GM06990 (cell line): ENCODE data around the gene STXBP1.

Source experiments
- DNase-seq: peaks from one replicate; pipeline ENCODE4 v3.0.0-alpha.2; 2011; ENCODE audit not compliant: insufficient read length; ENCODE audit errors: extremely low read depth
- H3K27me3 ChIP-seq: replicated peaks from 2 replicates; pipeline ENCODE4 v1.6.0; 2011; ENCODE audit warnings: low read length; ENCODE audit not compliant: control insufficient read depth, insufficient read depth
- H3K36me3 ChIP-seq: 2 replicates; pipeline ENCODE4 v1.5.1; 2011; ENCODE audit warnings: low read length; ENCODE audit not compliant: control insufficient read depth, insufficient read depth
- H3K4me3 ChIP-seq: replicated peaks from 2 replicates; pipeline ENCODE4 v1.5.1; 2011; ENCODE audit warnings: low read depth, mild to moderate bottlenecking, control low read depth, low read length
- TF ChIP-seq, protein P1 (sequence below): IDR thresholded peaks from 2 replicates; pipeline ENCODE4 v1.5.1; 2011; ENCODE audit warnings: low read length, control low read depth, mild to moderate bottlenecking, inconsistent platforms; ENCODE audit not compliant: insufficient read depth, poor library complexity, severe bottlenecking

Gene STXBP1

DNA sequence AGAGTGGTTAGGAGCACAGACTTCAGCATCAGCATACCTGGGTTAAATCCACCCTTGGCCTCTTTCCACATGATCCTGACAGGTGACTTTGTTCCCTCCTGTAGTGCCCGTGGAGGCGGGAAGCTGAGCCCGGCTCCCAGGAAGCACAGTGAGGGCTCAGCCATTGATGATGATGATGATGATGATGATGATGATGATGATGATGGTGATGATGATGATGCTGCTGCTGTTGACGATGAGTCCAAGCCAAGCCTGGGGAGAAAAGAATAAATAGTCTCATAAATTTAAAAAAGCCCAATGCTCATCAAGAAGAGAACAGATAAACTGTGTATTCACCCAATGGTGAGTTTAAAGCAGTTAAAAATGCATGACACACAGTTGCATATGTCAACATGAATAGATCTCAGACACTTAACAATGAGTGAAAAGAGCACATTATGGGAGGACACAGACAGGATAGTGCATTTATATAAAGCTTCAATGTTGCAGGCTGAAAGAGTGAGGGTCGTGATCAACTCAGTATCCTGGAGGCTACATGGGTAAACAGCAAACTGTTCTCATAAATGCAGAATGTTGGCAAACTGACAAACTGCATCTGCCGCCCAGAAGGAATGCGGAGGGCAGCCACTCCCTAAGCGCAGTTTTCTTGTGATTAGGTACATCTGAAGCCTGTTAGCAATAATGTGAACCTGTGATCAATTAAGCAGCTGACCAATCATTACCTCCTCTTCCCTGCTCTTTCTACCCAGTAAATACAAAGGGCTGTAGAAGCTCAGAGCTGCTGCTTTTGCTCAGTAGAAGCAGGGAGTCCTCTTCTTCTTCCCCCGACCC, 83.0 kb downstream of the STXBP1 start:
- TF ChIP-seq, protein P1, sequence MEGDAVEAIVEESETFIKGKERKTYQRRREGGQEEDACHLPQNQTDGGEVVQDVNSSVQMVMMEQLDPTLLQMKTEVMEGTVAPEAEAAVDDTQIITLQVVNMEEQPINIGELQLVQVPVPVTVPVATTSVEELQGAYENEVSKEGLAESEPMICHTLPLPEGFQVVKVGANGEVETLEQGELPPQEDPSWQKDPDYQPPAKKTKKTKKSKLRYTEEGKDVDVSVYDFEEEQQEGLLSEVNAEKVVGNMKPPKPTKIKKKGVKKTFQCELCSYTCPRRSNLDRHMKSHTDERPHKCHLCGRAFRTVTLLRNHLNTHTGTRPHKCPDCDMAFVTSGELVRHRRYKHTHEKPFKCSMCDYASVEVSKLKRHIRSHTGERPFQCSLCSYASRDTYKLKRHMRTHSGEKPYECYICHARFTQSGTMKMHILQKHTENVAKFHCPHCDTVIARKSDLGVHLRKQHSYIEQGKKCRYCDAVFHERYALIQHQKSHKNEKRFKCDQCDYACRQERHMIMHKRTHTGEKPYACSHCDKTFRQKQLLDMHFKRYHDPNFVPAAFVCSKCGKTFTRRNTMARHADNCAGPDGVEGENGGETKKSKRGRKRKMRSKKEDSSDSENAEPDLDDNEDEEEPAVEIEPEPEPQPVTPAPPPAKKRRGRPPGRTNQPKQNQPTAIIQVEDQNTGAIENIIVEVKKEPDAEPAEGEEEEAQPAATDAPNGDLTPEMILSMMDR = no peak
- no peaks in the 10 kb centered on the region for H3K36me3 ChIP-seq
- no peaks in the 10 kb centered on the region for H3K27me3 ChIP-seq
- no peak overlapping the region for H3K4me3 ChIP-seq
- no peak for DNase-seq

GRCh38 chr9:127697575-127697974, 85.5 kb downstream of the STXBP1 start:
- Histone ChIP-seq H3K27me3 (no peaks in the 10 kb centered on the region), H3K4me3 (no peak overlapping the region), H3K36me3 (no peaks in the 10 kb centered on the region)
- DNase-seq = no peak
- TF ChIP-seq, protein P1 = no peak

- H3K4me3 ChIP-seq = no peak overlapping the region
- no peak for DNase-seq
- TF ChIP-seq, protein P1 = no peak
Measured at GRCh38 chr9:127698386-127698785, 86.3 kb downstream of the STXBP1 start.

DNA sequence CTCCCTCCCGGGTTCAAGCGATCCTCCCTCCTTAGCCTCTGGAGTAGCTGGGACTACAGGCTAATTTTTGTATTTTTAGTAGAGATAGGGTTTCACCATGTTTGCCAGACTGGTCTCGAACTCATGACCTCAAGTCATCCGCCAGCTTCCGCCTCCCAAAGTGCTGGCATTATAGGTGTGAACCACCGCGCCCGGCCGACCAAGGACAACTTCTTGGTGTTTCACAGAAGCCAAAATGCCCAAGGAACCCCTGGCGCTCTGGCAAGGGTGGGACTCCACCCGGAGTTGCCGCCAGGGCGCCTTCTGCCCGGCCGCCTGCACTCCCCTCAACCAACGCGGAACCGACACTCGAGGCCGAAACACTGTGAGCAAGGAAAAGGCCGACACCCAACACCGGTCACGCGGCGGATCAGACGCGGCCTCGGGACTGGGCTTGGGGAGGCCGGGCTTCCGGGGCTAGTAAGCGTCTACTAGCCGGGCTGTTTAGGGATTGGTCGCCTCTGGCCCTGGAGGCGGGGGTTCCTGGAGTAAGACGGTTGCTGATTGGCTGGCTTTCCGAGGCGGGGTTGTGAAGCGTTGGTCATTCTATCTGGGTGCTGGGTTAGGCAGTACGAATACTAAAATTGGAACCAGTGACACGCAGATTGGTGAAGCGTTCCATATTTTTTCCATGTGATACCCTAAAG, 87.1 kb downstream of the STXBP1 start:
- H3K4me3 ChIP-seq = peak overlapping the region; percentile 9; the same call in 1 of the 2 replicates
- DNase-seq = peak; percentile 78
- no peaks in the 10 kb centered on the region for H3K36me3 ChIP-seq
- no peaks in the 10 kb centered on the region for H3K27me3 ChIP-seq
- TF ChIP-seq, protein P1 = no peak

More at GRCh38 chr9:127698386-127698785, 86.3 kb downstream of the STXBP1 start:
- no peaks in the 10 kb centered on the region for H3K27me3 ChIP-seq
- H3K36me3 ChIP-seq = no peaks in the 10 kb centered on the region

DNA sequence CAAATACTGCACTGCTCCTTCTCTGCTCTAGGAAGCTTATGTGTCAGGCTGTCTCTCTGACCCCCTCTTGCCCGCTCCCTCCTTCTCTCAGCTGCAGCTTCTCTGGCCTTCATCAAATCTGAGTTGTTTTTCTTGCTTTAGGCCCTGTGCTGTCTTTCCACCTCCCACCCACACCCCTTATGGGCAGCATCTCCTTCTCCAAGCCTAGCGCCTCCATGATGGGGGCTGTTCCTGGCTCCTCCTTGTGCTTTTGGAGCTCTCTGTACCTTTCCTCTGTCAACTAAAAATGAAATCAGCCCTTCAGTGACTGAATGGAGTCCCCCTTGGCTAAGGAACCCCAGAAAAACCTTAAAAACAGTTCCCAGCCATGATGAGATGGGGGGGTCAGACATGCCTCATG, 88.1 kb downstream of the STXBP1 start:
- no peaks in the 10 kb centered on the region for H3K36me3 ChIP-seq
- H3K4me3 ChIP-seq = no peak overlapping the region
- no peak for DNase-seq
- TF ChIP-seq, protein P1 = no peak
- H3K27me3 ChIP-seq = no peaks in the 10 kb centered on the region
